Measurements from ENCODE around the gene CEBPA. TPM values are rescaled to one million over a fixed set of nuclear protein-coding genes. Genes with fewer than 3 reads are reported as not detected.
"Not testable (repeated sequence)": the region's sequence is repeated elsewhere in the genome, so short reads cannot be mapped to it uniquely, and the experiment has no call there.

Gene CEBPA
- polyA plus RNA-seq, 1 donor (not counting 4 experiments of a cell fraction or from before 2014, with no cell fraction given) = 3.6 TPM

GRCh38 chr19:33316541-33317264, 14.4 kb upstream of the CEBPA start:
- Histone ChIP-seq H3K27me3 (ENCODE audit: control insufficient read depth, extremely low read depth, insufficient read depth, low read length) (no peaks in the 10 kb centered on the region), H4K20me1 (ENCODE audit: control insufficient read depth, extremely low read depth, insufficient read depth, low read length) (no peaks in the 10 kb centered on the region), H3K79me2 (ENCODE audit: control insufficient read depth, insufficient read depth, low read length) (no peaks in the 10 kb centered on the region), H3K4me2 (ENCODE audit: control insufficient read depth, extremely low read depth, insufficient read depth, low read depth, low read length) (no peak overlapping the region), H3K9me3 (ENCODE audit: control insufficient read depth, low read depth, low read length) (no peaks in the 10 kb centered on the region), H3K36me3 (ENCODE audit: control insufficient read depth in 2 of 2, extremely low read depth in 1 of 2, insufficient read depth in 2 of 2, low read length in 2 of 2) (no peaks in the 10 kb centered on the region), H3K4me3 (ENCODE audit: control insufficient read depth in 2 of 3, extremely low read depth in 1 of 3, insufficient read depth in 2 of 3, low read depth in 1 of 3, low read length in 3 of 3) (no peak overlapping the region), H2AFZ (ENCODE audit: control insufficient read depth, low read length) (no peak overlapping the region), H3K4me1 (ENCODE audit: control insufficient read depth, extremely low read depth, insufficient read depth, low read length) (no peaks in the 10 kb centered on the region), H3K27ac (ENCODE audit: control insufficient read depth, insufficient read depth, low read length) (no peak overlapping the region), H3K9me1 (ENCODE audit: control insufficient read depth, extremely low read depth, insufficient read depth, low read length) (no peaks in the 10 kb centered on the region), H3K9ac (ENCODE audit: control insufficient read depth, extremely low read depth, insufficient read depth, low read length) (no peak overlapping the region)
- dilution Hi-C loops (cut with MboI; ENCODE audit: extremely low pct_ligation_motif_present, low sequenced_read_pairs) = no loop called here
- DNase-seq (ENCODE audit: low read depth, low spot score) (no peak), FAIRE-seq (no peak)
- TF ChIP-seq CTCF (optimal IDR thresholded peaks at IDR 0.05 in 1 of 3, IDR thresholded peaks at IDR 0.05 in 1 of 3, conservative IDR thresholded peaks at IDR 0.05 in 1 of 3; ENCODE audit: extremely low read depth in 1 of 3, insufficient read depth in 2 of 3, low read length in 3 of 3) = no peak
- TF ChIP-seq EZH2 (IDR thresholded peaks at IDR 0.05; ENCODE audit: low read length) = no peak

- FAIRE-seq = not testable (repeated sequence)
Measured at GRCh38 chr19:33312808-33313207, 10.5 kb upstream of the CEBPA start.

GRCh38 chr19:33312065-33312464, 9.7 kb upstream of the CEBPA start:
- dilution Hi-C loops (cut with MboI; ENCODE audit: extremely low pct_ligation_motif_present, low sequenced_read_pairs) = no loop called here
- Histone ChIP-seq H3K36me3 (ENCODE audit: control insufficient read depth in 2 of 2, extremely low read depth in 1 of 2, insufficient read depth in 2 of 2, low read length in 2 of 2) (no peaks in the 10 kb centered on the region), H3K9me3 (ENCODE audit: control insufficient read depth, low read depth, low read length) (no peaks in the 10 kb centered on the region)

More at GRCh38 chr19:33312808-33313207, 10.5 kb upstream of the CEBPA start:
- DNase-seq (ENCODE audit: low read depth, low spot score); H3K4me1 ChIP-seq (ENCODE audit: control insufficient read depth, extremely low read depth, insufficient read depth, low read length); H3K27me3 ChIP-seq (ENCODE audit: control insufficient read depth, extremely low read depth, insufficient read depth, low read length); H3K27ac ChIP-seq (ENCODE audit: control insufficient read depth, insufficient read depth, low read length); dilution Hi-C loops (cut with MboI; ENCODE audit: extremely low pct_ligation_motif_present, low sequenced_read_pairs); H2AFZ ChIP-seq (ENCODE audit: control insufficient read depth, low read length); H3K9ac ChIP-seq (ENCODE audit: control insufficient read depth, extremely low read depth, insufficient read depth, low read length); H3K36me3 ChIP-seq (ENCODE audit: control insufficient read depth in 2 of 2, extremely low read depth in 1 of 2, insufficient read depth in 2 of 2, low read length in 2 of 2); H3K9me3 ChIP-seq (ENCODE audit: control insufficient read depth, low read depth, low read length); H3K4me3 ChIP-seq (ENCODE audit: control insufficient read depth in 2 of 3, extremely low read depth in 1 of 3, insufficient read depth in 2 of 3, low read depth in 1 of 3, low read length in 3 of 3); H3K79me2 ChIP-seq (ENCODE audit: control insufficient read depth, insufficient read depth, low read length); H4K20me1 ChIP-seq (ENCODE audit: control insufficient read depth, extremely low read depth, insufficient read depth, low read length); H3K9me1 ChIP-seq (ENCODE audit: control insufficient read depth, extremely low read depth, insufficient read depth, low read length); H3K4me2 ChIP-seq (ENCODE audit: control insufficient read depth, extremely low read depth, insufficient read depth, low read depth, low read length): not testable (repeated sequence)

More at GRCh38 chr19:33312065-33312464, 9.7 kb upstream of the CEBPA start:
- H3K4me1 ChIP-seq (ENCODE audit: control insufficient read depth, extremely low read depth, insufficient read depth, low read length) = peaks cover 5% of the 10 kb centered on the region
- no peaks in the 10 kb centered on the region for H3K9me1 ChIP-seq (ENCODE audit: control insufficient read depth, extremely low read depth, insufficient read depth, low read length)
- FAIRE-seq = no peak
- no peak overlapping the region for H3K27ac ChIP-seq (ENCODE audit: control insufficient read depth, insufficient read depth, low read length)
- DNase-seq (ENCODE audit: low read depth, low spot score) = no peak
- no peak overlapping the region for H3K4me3 ChIP-seq (ENCODE audit: control insufficient read depth in 2 of 3, extremely low read depth in 1 of 3, insufficient read depth in 2 of 3, low read depth in 1 of 3, low read length in 3 of 3)
- H4K20me1 ChIP-seq (ENCODE audit: control insufficient read depth, extremely low read depth, insufficient read depth, low read length) = no peaks in the 10 kb centered on the region
- TF ChIP-seq EZH2 (IDR thresholded peaks at IDR 0.05; ENCODE audit: low read length) = no peak
- no peak for TF ChIP-seq CTCF (optimal IDR thresholded peaks at IDR 0.05 in 1 of 3, IDR thresholded peaks at IDR 0.05 in 1 of 3, conservative IDR thresholded peaks at IDR 0.05 in 1 of 3; ENCODE audit: extremely low read depth in 1 of 3, insufficient read depth in 2 of 3, low read length in 3 of 3)
- H3K27me3 ChIP-seq (ENCODE audit: control insufficient read depth, extremely low read depth, insufficient read depth, low read length) = no peaks in the 10 kb centered on the region
- H2AFZ ChIP-seq (ENCODE audit: control insufficient read depth, low read length) = no peak overlapping the region
- no peak overlapping the region for H3K4me2 ChIP-seq (ENCODE audit: control insufficient read depth, extremely low read depth, insufficient read depth, low read depth, low read length)
- H3K79me2 ChIP-seq (ENCODE audit: control insufficient read depth, insufficient read depth, low read length) = no peaks in the 10 kb centered on the region
- H3K9ac ChIP-seq (ENCODE audit: control insufficient read depth, extremely low read depth, insufficient read depth, low read length) = no peak overlapping the region
